ENCODE results near the gene MAPK13.
"Not testable (repeated sequence)": the region's sequence is repeated elsewhere in the genome, so short reads cannot be mapped to it uniquely, and the experiment has no call there.

Gene MAPK13

GRCh38 chr6:36121787-36122494 lies 8.4 kb upstream of the MAPK13 start:
- Histone ChIP-seq H3K27me3 (replicated peaks; ENCODE audit: insufficient read depth, low read length) (no peaks in the 10 kb centered on the region), H2AFZ (ENCODE audit: low read length) (no peak overlapping the region), H3K4me3 (ENCODE audit: low read length) (no peak overlapping the region), H3K27ac (ENCODE audit: low read length) (no peak overlapping the region), H3F3A (ENCODE audit: insufficient read depth, low read length) (peaks cover 4% of the 10 kb centered on the region; the same call in 1 of the 2 replicates), H3K9me2 (replicated peaks; ENCODE audit: insufficient read depth, low read length) (no peaks in the 10 kb centered on the region), H3K79me2 (ENCODE audit: low read length) (no peaks in the 10 kb centered on the region), H4K20me1 (ENCODE audit: insufficient read depth, low read length) (no peaks in the 10 kb centered on the region), H3K4me1 (ENCODE audit: low read length) (peaks cover 16% of the 10 kb centered on the region), H3K9me3 (replicated peaks; ENCODE audit: insufficient read depth, low read length) (no peaks in the 10 kb centered on the region), H3K4me2 (ENCODE audit: low read depth, low read length) (no peak overlapping the region), H3K36me3 (replicated peaks; ENCODE audit: insufficient read depth, low read length) (no peaks in the 10 kb centered on the region), H3K9ac (ENCODE audit: low read length) (no peak overlapping the region)
- TF ChIP-seq EZH2 (optimal IDR thresholded peaks at IDR 0.05; ENCODE audit: low read depth, low read length), result no peak
- no peak for TF ChIP-seq CTCF (IDR thresholded peaks at IDR 0.05; ENCODE audit: low read length)
- TF ChIP-seq EZH2phosphoT487 (IDR thresholded peaks at IDR 0.05; ENCODE audit: low read length), result no peak
- no peak for DNase-seq

GRCh38 chr6:36122495-36123269 lies 7.6 kb upstream of the MAPK13 start:
- H3K27me3 ChIP-seq (replicated peaks; ENCODE audit: insufficient read depth, low read length), result no peaks in the 10 kb centered on the region
- H3K4me3 ChIP-seq (ENCODE audit: low read length), result no peak overlapping the region
- H3K9ac ChIP-seq (ENCODE audit: low read length), result no peak overlapping the region
- no peak for TF ChIP-seq EZH2phosphoT487 (IDR thresholded peaks at IDR 0.05; ENCODE audit: low read length)
- TF ChIP-seq EZH2 (optimal IDR thresholded peaks at IDR 0.05; ENCODE audit: low read depth, low read length), result no peak
- TF ChIP-seq CTCF (IDR thresholded peaks at IDR 0.05; ENCODE audit: low read length), result no peak
- H3F3A ChIP-seq (ENCODE audit: insufficient read depth, low read length), result peaks cover 4% of the 10 kb centered on the region; the same call in 1 of the 2 replicates
- H3K9me3 ChIP-seq (replicated peaks; ENCODE audit: insufficient read depth, low read length), result no peaks in the 10 kb centered on the region
- no peak for DNase-seq
- no peaks in the 10 kb centered on the region for H3K9me2 ChIP-seq (replicated peaks; ENCODE audit: insufficient read depth, low read length)
- peaks cover 16% of the 10 kb centered on the region for H3K4me1 ChIP-seq (ENCODE audit: low read length)
- H3K27ac ChIP-seq (ENCODE audit: low read length), result no peak overlapping the region
- no peaks in the 10 kb centered on the region for H3K36me3 ChIP-seq (replicated peaks; ENCODE audit: insufficient read depth, low read length)
- no peak overlapping the region for H2AFZ ChIP-seq (ENCODE audit: low read length)
- H3K79me2 ChIP-seq (ENCODE audit: low read length), result no peaks in the 10 kb centered on the region
- H3K4me2 ChIP-seq (ENCODE audit: low read depth, low read length), result no peak overlapping the region
- no peaks in the 10 kb centered on the region for H4K20me1 ChIP-seq (ENCODE audit: insufficient read depth, low read length)

- Histone ChIP-seq H3K9me3 (replicated peaks; ENCODE audit: insufficient read depth, low read length) (no peaks in the 10 kb centered on the region), H3K4me2 (ENCODE audit: low read depth, low read length) (no peak overlapping the region), H3K4me3 (ENCODE audit: low read length) (no peak overlapping the region), H3K36me3 (replicated peaks; ENCODE audit: insufficient read depth, low read length) (no peaks in the 10 kb centered on the region), H3F3A (ENCODE audit: insufficient read depth, low read length) (peaks cover 4% of the 10 kb centered on the region; the same call in 1 of the 2 replicates), H4K20me1 (ENCODE audit: insufficient read depth, low read length) (no peaks in the 10 kb centered on the region), H3K4me1 (ENCODE audit: low read length) (peaks cover 18% of the 10 kb centered on the region), H3K79me2 (ENCODE audit: low read length) (no peaks in the 10 kb centered on the region), H3K27ac (ENCODE audit: low read length) (no peak overlapping the region), H2AFZ (ENCODE audit: low read length) (no peak overlapping the region), H3K9ac (ENCODE audit: low read length) (no peak overlapping the region), H3K9me2 (replicated peaks; ENCODE audit: insufficient read depth, low read length) (no peaks in the 10 kb centered on the region), H3K27me3 (replicated peaks; ENCODE audit: insufficient read depth, low read length) (no peaks in the 10 kb centered on the region)
- TF ChIP-seq CTCF (IDR thresholded peaks at IDR 0.05; ENCODE audit: low read length) (peak; percentile 65), EZH2phosphoT487 (IDR thresholded peaks at IDR 0.05; ENCODE audit: low read length) (no peak)
- peak; percentile 76 for DNase-seq
These were observed 6.8 kb upstream of the MAPK13 start for GRCh38 chr6:36123270-36124139.

DNA sequence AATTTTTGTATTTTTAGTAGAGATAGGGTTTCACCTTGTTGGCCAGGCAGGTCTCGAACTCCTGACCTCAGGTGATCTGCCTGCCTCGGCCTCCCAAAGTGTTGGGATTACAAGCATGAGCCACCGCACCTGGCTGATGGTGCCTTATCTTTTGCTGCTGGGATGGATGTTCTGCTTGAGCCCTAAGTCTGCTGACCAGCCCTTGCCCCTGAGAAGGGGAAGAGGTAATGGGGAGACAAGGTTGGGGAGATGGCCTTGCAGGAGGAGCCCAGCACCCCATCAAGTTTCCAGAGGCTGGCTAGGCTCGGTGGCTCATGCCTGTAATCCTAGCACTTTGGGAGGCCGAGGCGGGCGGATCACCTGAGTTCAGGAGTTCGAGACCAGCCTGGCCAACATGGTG lies 6.0 kb upstream of the MAPK13 start:
- DNase-seq; H3K4me3 ChIP-seq (ENCODE audit: low read length); H3K36me3 ChIP-seq (replicated peaks; ENCODE audit: insufficient read depth, low read length); H3K79me2 ChIP-seq (ENCODE audit: low read length); H2AFZ ChIP-seq (ENCODE audit: low read length); H3F3A ChIP-seq (ENCODE audit: insufficient read depth, low read length); H3K4me2 ChIP-seq (ENCODE audit: low read depth, low read length); H4K20me1 ChIP-seq (ENCODE audit: insufficient read depth, low read length); H3K27ac ChIP-seq (ENCODE audit: low read length); H3K9me3 ChIP-seq (replicated peaks; ENCODE audit: insufficient read depth, low read length); H3K27me3 ChIP-seq (replicated peaks; ENCODE audit: insufficient read depth, low read length); H3K9ac ChIP-seq (ENCODE audit: low read length); H3K9me2 ChIP-seq (replicated peaks; ENCODE audit: insufficient read depth, low read length): not testable (repeated sequence)
- peaks cover 25% of the 10 kb centered on the region for H3K4me1 ChIP-seq (ENCODE audit: low read length)
